ENCODE data around the gene FAM228B.

FAM228B gene

DNA sequence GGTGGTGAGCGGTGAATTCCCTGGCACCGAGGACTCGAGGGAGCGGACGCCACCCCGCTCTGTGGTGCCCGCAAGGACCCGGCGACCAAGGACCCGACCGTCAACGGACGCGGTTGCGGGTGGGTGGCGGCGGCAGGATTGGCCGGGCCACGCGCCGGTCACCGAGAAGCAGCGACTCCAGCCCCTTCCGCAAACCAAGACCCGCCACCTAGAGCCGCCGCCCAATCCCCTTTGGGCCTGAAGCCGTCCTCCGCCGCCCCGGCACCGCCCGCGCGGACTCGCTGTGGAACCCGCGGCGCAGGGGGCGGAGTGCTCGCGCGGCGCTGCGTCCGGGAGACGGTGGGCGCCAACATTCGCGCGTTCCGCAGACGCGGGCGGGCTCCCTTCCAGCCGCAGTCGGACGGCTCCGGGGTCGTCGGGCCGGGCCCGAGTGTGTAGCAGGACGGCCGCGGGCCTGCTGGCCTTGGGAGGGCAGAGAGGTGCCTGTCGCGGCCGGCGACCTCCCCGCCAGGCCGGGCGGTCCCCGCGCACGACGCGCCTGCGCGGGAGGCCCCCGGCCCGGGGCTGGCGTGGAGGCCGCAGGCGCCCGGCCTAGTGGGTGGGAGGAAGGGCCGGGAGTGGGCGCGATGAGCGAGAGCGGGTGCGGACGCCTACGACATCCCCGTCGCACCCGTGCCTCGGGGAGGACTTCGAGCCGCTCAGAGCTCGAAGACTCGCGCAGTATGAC lies at the start of gene FAM228B, which contains the start of gene PFN4:
FAM228B (plus strand) TSS at position 275 of the 727 bp plus-strand sequence. CDS start 893 bp downstream, outside the sequence.
PFN4 (minus strand) TSS at position 140 of the 727 bp plus-strand sequence. CDS start 799 bp downstream, outside the sequence.
- H3K4me3 ChIP-seq (ENCODE audit: low read depth, low read length), result peak within 1 kb of the TSS; percentile 86
- no peak for TF ChIP-seq CTCF (conservative IDR thresholded peaks at IDR 0.05; ENCODE audit: low read depth, low read length)
- DNase-seq (ENCODE audit: low read depth), result peak; percentile 85

GRCh38 chr2:24073816-24074215 lies 49.5 kb upstream of the FAM228B start:
- TF ChIP-seq CTCF (conservative IDR thresholded peaks at IDR 0.05; ENCODE audit: low read depth, low read length), result no peak
- H3K4me3 ChIP-seq (ENCODE audit: low read depth, low read length), result no peak overlapping the region
- DNase-seq (ENCODE audit: low read depth), result no peak

DNA sequence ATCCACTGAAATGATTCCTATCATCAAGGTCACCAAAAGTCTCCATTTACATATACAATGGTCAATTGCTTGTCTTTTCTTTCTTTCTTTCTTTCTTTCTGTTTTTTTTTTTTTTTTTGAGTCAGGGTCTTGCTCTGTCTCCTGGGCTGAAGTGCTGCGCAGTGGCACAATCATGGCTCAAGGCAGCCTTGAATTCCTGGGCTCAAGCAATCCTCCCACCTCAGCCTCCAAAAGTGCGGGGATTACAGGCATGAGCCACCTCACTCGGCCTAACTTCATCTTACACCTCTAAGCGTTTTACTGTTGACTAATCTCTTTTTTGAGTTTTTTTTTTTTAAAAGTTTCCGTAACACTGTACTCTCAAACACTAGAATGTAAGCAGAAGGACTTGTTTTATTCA lies 48.0 kb upstream of the FAM228B start:
- no peak for TF ChIP-seq CTCF (conservative IDR thresholded peaks at IDR 0.05; ENCODE audit: low read depth, low read length)
- peak; percentile 9 for DNase-seq (ENCODE audit: low read depth)
- peak overlapping the region; percentile 78 for H3K4me3 ChIP-seq (ENCODE audit: low read depth, low read length)

- no peak for TF ChIP-seq CTCF (conservative IDR thresholded peaks at IDR 0.05; ENCODE audit: low read depth, low read length)
- peak within 1 kb of the TSS; percentile 78 for H3K4me3 ChIP-seq (ENCODE audit: low read depth, low read length)
- DNase-seq (ENCODE audit: low read depth), result peak; percentile 99
Observed at GRCh38 chr2:24075915-24076848, 47.1 kb upstream of the FAM228B start, which contains the start of gene SF3B6. Gene SF3B6, minus strand, starts transcription at chr2:24076326. Its CDS starts 97 bp downstream, at chr2:24076229.

DNA sequence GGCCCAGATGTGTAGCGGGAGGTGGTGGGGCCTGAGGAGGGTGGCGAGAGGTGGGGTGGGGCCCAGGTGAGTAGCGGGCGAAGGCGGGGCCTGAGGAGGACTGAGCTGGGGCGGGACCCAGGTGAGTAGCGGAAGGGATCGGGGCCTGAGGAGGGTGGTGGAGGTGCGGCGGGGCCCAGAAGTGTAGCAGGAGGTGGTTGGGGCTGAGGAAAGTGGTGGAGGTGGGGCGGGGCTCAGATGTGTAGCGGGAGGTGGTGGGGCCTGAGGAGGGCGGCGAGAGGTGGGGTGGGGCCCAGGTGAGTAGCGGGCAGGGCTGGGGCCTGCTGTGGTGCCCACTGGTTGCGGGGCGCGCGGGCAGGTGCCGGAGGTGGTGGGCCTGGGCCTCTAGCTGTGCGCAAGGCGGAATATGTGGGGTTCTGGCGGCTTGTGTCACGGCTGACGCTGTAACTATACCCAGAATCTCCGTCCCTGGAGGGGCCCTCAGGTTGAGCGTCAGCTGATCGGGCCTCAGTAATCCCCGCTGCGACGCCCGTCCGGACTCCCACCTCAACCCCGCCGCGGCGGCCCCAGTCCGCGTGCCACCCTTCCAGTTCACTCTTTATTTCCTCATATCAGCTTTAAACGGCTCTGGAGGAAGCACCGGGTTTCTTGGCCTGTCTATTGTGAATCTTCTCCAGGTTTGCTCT lies 46.3 kb upstream of the FAM228B start:
- DNase-seq (ENCODE audit: low read depth), result peak; percentile 33
- TF ChIP-seq CTCF (conservative IDR thresholded peaks at IDR 0.05; ENCODE audit: low read depth, low read length), result no peak
- H3K4me3 ChIP-seq (ENCODE audit: low read depth, low read length), result peak overlapping the region; percentile 78

- TF ChIP-seq CTCF (conservative IDR thresholded peaks at IDR 0.05; ENCODE audit: low read depth, low read length), result no peak
- no peak for DNase-seq (ENCODE audit: low read depth)
- H3K4me3 ChIP-seq (ENCODE audit: low read depth, low read length), result peak overlapping the region; percentile 78
Observed at GRCh38 chr2:24077535-24077877, 45.8 kb upstream of the FAM228B start.
